ENCODE results near the gene EID3.

- TF ChIP-seq, protein P1, sequence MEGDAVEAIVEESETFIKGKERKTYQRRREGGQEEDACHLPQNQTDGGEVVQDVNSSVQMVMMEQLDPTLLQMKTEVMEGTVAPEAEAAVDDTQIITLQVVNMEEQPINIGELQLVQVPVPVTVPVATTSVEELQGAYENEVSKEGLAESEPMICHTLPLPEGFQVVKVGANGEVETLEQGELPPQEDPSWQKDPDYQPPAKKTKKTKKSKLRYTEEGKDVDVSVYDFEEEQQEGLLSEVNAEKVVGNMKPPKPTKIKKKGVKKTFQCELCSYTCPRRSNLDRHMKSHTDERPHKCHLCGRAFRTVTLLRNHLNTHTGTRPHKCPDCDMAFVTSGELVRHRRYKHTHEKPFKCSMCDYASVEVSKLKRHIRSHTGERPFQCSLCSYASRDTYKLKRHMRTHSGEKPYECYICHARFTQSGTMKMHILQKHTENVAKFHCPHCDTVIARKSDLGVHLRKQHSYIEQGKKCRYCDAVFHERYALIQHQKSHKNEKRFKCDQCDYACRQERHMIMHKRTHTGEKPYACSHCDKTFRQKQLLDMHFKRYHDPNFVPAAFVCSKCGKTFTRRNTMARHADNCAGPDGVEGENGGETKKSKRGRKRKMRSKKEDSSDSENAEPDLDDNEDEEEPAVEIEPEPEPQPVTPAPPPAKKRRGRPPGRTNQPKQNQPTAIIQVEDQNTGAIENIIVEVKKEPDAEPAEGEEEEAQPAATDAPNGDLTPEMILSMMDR (IDR thresholded peaks at IDR 0.05; ENCODE audit: low read depth, low read length, missing input control): no peak
- TF ChIP-seq GABPA (IDR thresholded peaks at IDR 0.05 in 1 of 2, conservative IDR thresholded peaks at IDR 0.05 in 1 of 2) (no peak), ATF3 (IDR thresholded peaks at IDR 0.05) (no peak), FOXA1 (IDR thresholded peaks at IDR 0.05) (no peak)
These were observed 13.4 kb downstream of the EID3 start for GRCh38 chr12:104316936-104317335.

Measured in liver (tissue), 3 donors.